ENCODE data around the gene ACCS.

- TF ChIP-seq CTCF (IDR thresholded peaks at IDR 0.05) (no peak), POLR2A (IDR thresholded peaks at IDR 0.05) (no peak)
Measured at GRCh38 chr11:44080951-44081350, 14.9 kb downstream of the ACCS start.

All from breast epithelium (tissue), 3 donors.